Lung (tissue), 12 donors: ENCODE results near the gene GPR62. TPM values are rescaled to one million over a fixed set of nuclear protein-coding genes. Genes with fewer than 3 reads are reported as not detected.

ENCODE experiments used
- ATAC-seq: fragments of 200-7000 bp; cut with Tn5 transposase; one replicate; pipeline ENCODE4 v1.9.1; 2020; ENCODE audit warnings: moderate number of reproducible peaks; ENCODE audit not compliant: insufficient read depth, low FRiP score
- DNase-seq, 3 donors: peaks; one replicate each; pipeline ENCODE4 v3.0.0-alpha.2; 2013 to 2017
- H3K27ac ChIP-seq, 2 donors: one replicate each; pipeline ENCODE4 v1.5.1; 2013; ENCODE audit warnings: mild to moderate bottlenecking in 2 of 2, moderate library complexity in 2 of 2, control low read depth in 1 of 2, inconsistent platforms in 1 of 2, low read depth in 1 of 2, low read length in 1 of 2
- H3K27me3 ChIP-seq, 3 donors: one replicate each; pipeline ENCODE4 v1.5.1; 2013; ENCODE audit warnings: low read length in 2 of 3; ENCODE audit not compliant: control insufficient read depth in 3 of 3, insufficient read depth in 3 of 3
- H3K36me3 ChIP-seq, 4 donors: one replicate each; pipeline ENCODE4 v1.5.1; 2013; ENCODE audit warnings: low read length in 4 of 4, mild to moderate bottlenecking in 1 of 4, moderate library complexity in 1 of 4; ENCODE audit not compliant: control insufficient read depth in 4 of 4, insufficient read depth in 4 of 4
- H3K4me1 ChIP-seq, 5 donors: one replicate each; pipeline ENCODE4 v1.5.1; 2013; ENCODE audit warnings: low read length in 5 of 5, mild to moderate bottlenecking in 2 of 5, moderate library complexity in 1 of 5; ENCODE audit not compliant: control insufficient read depth in 5 of 5, insufficient read depth in 5 of 5
- H3K4me3 ChIP-seq: one replicate; pipeline ENCODE4 v1.5.1; 2013; ENCODE audit warnings: mild to moderate bottlenecking, control low read depth, moderate library complexity
- H3K9ac ChIP-seq, 2 donors: one replicate each; pipeline ENCODE4 v1.5.1; 2013; ENCODE audit warnings: low read length in 2 of 2, control low read depth in 1 of 2; ENCODE audit not compliant: insufficient read depth in 1 of 2
- H3K9me3 ChIP-seq, 4 donors: one replicate each; pipeline ENCODE4 v1.5.1; 2013; ENCODE audit warnings: low read length in 3 of 4, mild to moderate bottlenecking in 1 of 4, moderate library complexity in 1 of 4; ENCODE audit not compliant: control insufficient read depth in 4 of 4, insufficient read depth in 3 of 4
- CTCF ChIP-seq: IDR thresholded peaks from 2 replicates; pipeline ENCODE4 v1.5.1; 2012; ENCODE audit warnings: mild to moderate bottlenecking; ENCODE audit errors: control extremely low read depth, extremely low read depth
- WGBS, 2 donors: extraction: QIAGEN DNeasy Blood & Tissue Kit; methylation state at CpG; one replicate each; pipeline ENCODE4 v1.1.7; 2013; 5-methylcytosine and 5-hydroxymethylcytosine counted together
- polyA plus RNA-seq, 2 donors: library from polyadenylated mRNA; stranded (reverse); fragments of 200-250 nt; gene quantifications; one replicate each; pipeline ENCODE4 v1.2.1, GENCODE V29; 2013
- total RNA-seq, 2 donors: library from RNA; depleted of rRNA in 1 of 2; stranded (reverse); fragments of >200 nt in 1 of 2; gene quantifications; one replicate each; pipeline ENCODE4 v1.2.1, GENCODE V29; 2014 to 2021
- donor health status: control.
- donor health status: control.
- donor health status: Bipolar disorder and iron deficiency.
- donor health status: healthy.
- donor health status: DM: yes; HTN: yes; CAD: no.

Gene GPR62
- total and polyA plus RNA-seq, 4 donors = 0.05 to 0.15 TPM; not detected in 2

GRCh38 chr3:51977446-51978142 lies 22.4 kb downstream of the GPR62 start:
- Histone ChIP-seq H3K36me3 (peaks cover 0 to 8% (median 3%) of the 10 kb centered on the region in 4 donors), H3K4me1 (peaks cover 0 to 26% (median 14%) of the 10 kb centered on the region in 5 donors), H3K27ac (no peak overlapping the region), H3K9me3 (no peaks in the 10 kb centered on the region), H3K27me3 (no peaks in the 10 kb centered on the region), H3K4me3 (no peak overlapping the region), H3K9ac (no peak overlapping the region)
- DNase-seq (no peak), ATAC-seq (no peak)
- TF ChIP-seq CTCF = no peak
- 84 to 85% methylated on average over 9 of the region's 9 CpGs for WGBS, 2 donors

- H3K9ac ChIP-seq = no peak overlapping the region
- no peaks in the 10 kb centered on the region for H3K9me3 ChIP-seq
- WGBS, 2 donors = 80 to 88% methylated on average over 4 of the region's 4 CpGs
- H3K27ac ChIP-seq = no peak overlapping the region
- no peak for TF ChIP-seq CTCF
- peaks cover 0 to 8% (median 3%) of the 10 kb centered on the region in 4 donors for H3K36me3 ChIP-seq
- H3K4me3 ChIP-seq = no peak overlapping the region
- DNase-seq (no peak), ATAC-seq (no peak)
- H3K4me1 ChIP-seq = peaks cover 0 to 28% (median 16%) of the 10 kb centered on the region in 5 donors
- H3K27me3 ChIP-seq = no peaks in the 10 kb centered on the region
These were observed 22.9 kb downstream of the GPR62 start for GRCh38 chr3:51978143-51978502.

GRCh38 chr3:51980253-51980652 lies 25.1 kb downstream of the GPR62 start:
- Histone ChIP-seq H3K4me3 (no peak overlapping the region), H3K9me3 (no peaks in the 10 kb centered on the region), H3K4me1 (peaks cover 4 to 30% (median 13%) of the 10 kb centered on the region in 5 donors), H3K27ac (peak overlapping the region in 1 of 2 donors; percentile 56), H3K36me3 (peaks cover 0 to 8% (median 3%) of the 10 kb centered on the region in 4 donors), H3K27me3 (no peaks in the 10 kb centered on the region), H3K9ac (no peak overlapping the region)
- 96 to 97% methylated on average over 10 of the region's 10 CpGs for WGBS, 2 donors
- no peak for DNase-seq
- no peak for TF ChIP-seq CTCF
- no peak for ATAC-seq
